Calu3 (cell line): ENCODE data around the gene COL9A3. TPM values are rescaled to one million over a fixed set of nuclear protein-coding genes. Genes with fewer than 3 reads are reported as not detected.

ENCODE experiments used
- BruUV-seq: library from RNA; stranded (reverse); fragments of 400-500 nt; replicated peaks from 2 replicates; lab custom pipeline; 2021; lab: Mats Ljungman, UMichigan
- CTCF ChIA-PET: fragments of 300-600 bp; sonication (Branson Sonifier 250); formaldehyde crosslinking; loops from one replicate; lab custom pipeline; 2022; ENCODE audit warnings: antibody characterized with exemption; lab: Charles Lee
- DNase-seq: peaks from one replicate; pipeline ENCODE4 v3.0.0; 2022
- H3K27ac Mint-ChIP-seq: one replicate; pipeline ENCODE4 v1.8.0; 2022; ENCODE audit warnings: mixed read lengths; ENCODE audit not compliant: unreplicated experiment
- H3K27me3 Mint-ChIP-seq: one replicate; pipeline ENCODE4 v1.8.0; 2022; ENCODE audit warnings: mixed read lengths; ENCODE audit not compliant: unreplicated experiment
- H3K36me3 Mint-ChIP-seq: one replicate; pipeline ENCODE4 v1.8.0; 2022; ENCODE audit warnings: mild to moderate bottlenecking, moderate library complexity, mixed read lengths; ENCODE audit not compliant: insufficient read depth, unreplicated experiment
- H3K4me1 Mint-ChIP-seq: one replicate; pipeline ENCODE4 v1.8.0; 2022; ENCODE audit warnings: mild to moderate bottlenecking, low read depth, mixed read lengths; ENCODE audit not compliant: unreplicated experiment
- H3K4me3 Mint-ChIP-seq: one replicate; pipeline ENCODE4 v1.8.0; 2022; ENCODE audit warnings: mild to moderate bottlenecking, low read depth, moderate library complexity, mixed read lengths; ENCODE audit not compliant: unreplicated experiment
- H3K9me3 Mint-ChIP-seq: one replicate; pipeline ENCODE4 v1.8.0; 2022; ENCODE audit warnings: low read depth, mixed read lengths; ENCODE audit not compliant: unreplicated experiment
- intact Hi-C: fragments of 100-400 bp; cut with micrococcal nuclease; formaldehyde crosslinking; loops from one replicate; pipeline ENCODE4 v1.10.0; 2022; ENCODE audit not compliant: unreplicated experiment
- total RNA-seq: library from RNA; stranded (reverse); gene quantifications from 2 replicates; pipeline ENCODE4 v1.2.3, GENCODE V29; 2022
- TF ChIP-seq, protein P1 (sequence below): fragments of 200-600 bp; IDR thresholded peaks from one replicate; pipeline ENCODE4 v1.8.0; 2022; ENCODE audit warnings: antibody characterized with exemption; ENCODE audit not compliant: unreplicated experiment

COL9A3 gene
- total RNA-seq, 1 experiment from 2014 or later, result 2.7 TPM

DNA sequence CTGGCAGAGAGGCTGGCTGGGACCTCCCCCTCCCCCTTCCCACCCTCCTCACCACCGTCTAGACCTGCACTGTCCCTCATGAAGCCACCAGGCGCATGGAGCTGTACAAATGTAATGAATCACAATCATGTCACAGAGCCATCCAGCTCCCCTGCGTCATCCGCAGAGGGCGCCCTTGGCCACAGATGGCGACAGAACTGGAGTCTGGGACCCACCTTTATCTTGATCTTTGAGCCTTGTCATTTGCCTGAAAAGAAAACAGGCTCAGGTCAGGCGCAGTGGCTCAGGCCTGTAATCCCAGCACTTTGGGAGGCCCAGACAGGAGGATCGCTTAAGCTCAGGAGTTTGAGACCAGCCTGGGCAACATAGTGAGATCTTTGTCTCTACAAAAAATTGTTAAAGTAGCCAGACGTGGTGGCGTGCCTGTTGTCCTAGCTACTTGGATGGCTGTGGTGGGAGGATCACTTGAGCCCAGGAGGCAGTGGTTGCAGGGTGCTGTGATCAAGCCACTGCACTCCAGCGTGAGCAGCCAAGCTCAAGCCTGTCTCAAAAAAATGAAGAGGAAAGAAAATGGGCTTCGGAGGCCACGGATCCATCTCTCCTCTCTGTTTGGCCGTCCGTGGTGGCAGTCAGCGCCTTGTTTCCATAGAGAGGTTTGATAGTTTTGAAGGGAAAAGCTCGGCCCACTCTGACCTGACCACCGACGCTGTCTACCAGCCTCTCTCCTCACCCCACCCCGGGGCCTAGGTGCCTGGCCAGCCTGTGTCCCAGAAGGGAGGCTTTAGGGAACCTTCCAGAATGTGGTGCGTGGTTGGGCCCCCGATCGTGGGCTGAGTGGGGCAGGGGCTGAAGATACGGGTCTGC lies 6.2 kb downstream of the COL9A3 start:
- H3K4me3 Mint-ChIP-seq, result peak overlapping the region; percentile 34
- DNase-seq, result peak; percentile 89
- no peaks in the 10 kb centered on the region for H3K9me3 Mint-ChIP-seq
- intact Hi-C loops, result loop anchor here (1.0 kb wide), 1 partner anchor 37 kb away; no protein-coding TSS in a partner anchor
- no TSS peak for BruUV-seq
- no peak overlapping the region for H3K27ac Mint-ChIP-seq
- no peaks in the 10 kb centered on the region for H3K27me3 Mint-ChIP-seq
- CTCF ChIA-PET, result interaction anchor here (0.6 to 1.4 kb wide), 22 partner anchors 8 to 578 kb away, joined by 3 to 10 read pairs (median 4); partner anchors contain the start of genes DIDO1, OGFR and TCFL5
- TF ChIP-seq, protein P1, sequence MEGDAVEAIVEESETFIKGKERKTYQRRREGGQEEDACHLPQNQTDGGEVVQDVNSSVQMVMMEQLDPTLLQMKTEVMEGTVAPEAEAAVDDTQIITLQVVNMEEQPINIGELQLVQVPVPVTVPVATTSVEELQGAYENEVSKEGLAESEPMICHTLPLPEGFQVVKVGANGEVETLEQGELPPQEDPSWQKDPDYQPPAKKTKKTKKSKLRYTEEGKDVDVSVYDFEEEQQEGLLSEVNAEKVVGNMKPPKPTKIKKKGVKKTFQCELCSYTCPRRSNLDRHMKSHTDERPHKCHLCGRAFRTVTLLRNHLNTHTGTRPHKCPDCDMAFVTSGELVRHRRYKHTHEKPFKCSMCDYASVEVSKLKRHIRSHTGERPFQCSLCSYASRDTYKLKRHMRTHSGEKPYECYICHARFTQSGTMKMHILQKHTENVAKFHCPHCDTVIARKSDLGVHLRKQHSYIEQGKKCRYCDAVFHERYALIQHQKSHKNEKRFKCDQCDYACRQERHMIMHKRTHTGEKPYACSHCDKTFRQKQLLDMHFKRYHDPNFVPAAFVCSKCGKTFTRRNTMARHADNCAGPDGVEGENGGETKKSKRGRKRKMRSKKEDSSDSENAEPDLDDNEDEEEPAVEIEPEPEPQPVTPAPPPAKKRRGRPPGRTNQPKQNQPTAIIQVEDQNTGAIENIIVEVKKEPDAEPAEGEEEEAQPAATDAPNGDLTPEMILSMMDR, result peak; percentile 39
- H3K36me3 Mint-ChIP-seq, result peaks cover 11% of the 10 kb centered on the region
- peaks cover 24% of the 10 kb centered on the region for H3K4me1 Mint-ChIP-seq

- no peaks in the 10 kb centered on the region for H3K27me3 Mint-ChIP-seq
- no TSS peak for BruUV-seq
- intact Hi-C loops, result no loop called here
- no peaks in the 10 kb centered on the region for H3K9me3 Mint-ChIP-seq
- TF ChIP-seq, protein P1, result no peak
- peaks cover 11% of the 10 kb centered on the region for H3K36me3 Mint-ChIP-seq
- CTCF ChIA-PET, result interaction anchor here (0.6 to 1.0 kb wide), 3 partner anchors 52 to 353 kb away, joined by 3 to 9 read pairs (median 4); no protein-coding TSS in a partner anchor
- H3K4me3 Mint-ChIP-seq, result peak overlapping the region; percentile 53
- DNase-seq, result no peak
- H3K27ac Mint-ChIP-seq, result no peak overlapping the region
- H3K4me1 Mint-ChIP-seq, result peaks cover 17% of the 10 kb centered on the region
These were observed 7.0 kb downstream of the COL9A3 start for GRCh38 chr20:62823688-62824475.

- intact Hi-C loops, result no loop called here
- CTCF ChIA-PET, result interaction anchor here (0.7 to 1.2 kb wide), 3 partner anchors 10 to 138 kb away, joined by 3 to 4 read pairs (median 4); no protein-coding TSS in a partner anchor
- no TSS peak for BruUV-seq
- Mint-ChIP-seq H3K9me3 (no peaks in the 10 kb centered on the region), H3K36me3 (peaks cover 11% of the 10 kb centered on the region), H3K4me1 (peaks cover 13% of the 10 kb centered on the region), H3K27ac (no peak overlapping the region), H3K4me3 (peak overlapping the region; percentile 53), H3K27me3 (no peaks in the 10 kb centered on the region)
- DNase-seq, result peak; percentile 77
- TF ChIP-seq, protein P1, result no peak
These were observed 7.9 kb downstream of the COL9A3 start for GRCh38 chr20:62824476-62825332.
